Muscle of arm (tissue), 12 donors: ENCODE results near the gene PIK3C2A. TPM values are rescaled to one million over a fixed set of nuclear protein-coding genes. Genes with fewer than 3 reads are reported as not detected.

Experiments
- DNase-seq: peaks from one replicate; pipeline ENCODE4 v3.0.0-alpha.2; 2013
- polyA plus RNA-seq, 12 donors: library from polyadenylated mRNA; unstranded; fragments of 120-200 nt; gene quantifications; one replicate each; pipeline ENCODE4 v1.2.1, GENCODE V29; 2013; ENCODE audit not compliant: insufficient read length in 12 of 12

Gene PIK3C2A
- polyA plus RNA-seq, 12 donors: 17.7 to 39.0 (median 21.8) TPM; not detected in 1

DNA sequence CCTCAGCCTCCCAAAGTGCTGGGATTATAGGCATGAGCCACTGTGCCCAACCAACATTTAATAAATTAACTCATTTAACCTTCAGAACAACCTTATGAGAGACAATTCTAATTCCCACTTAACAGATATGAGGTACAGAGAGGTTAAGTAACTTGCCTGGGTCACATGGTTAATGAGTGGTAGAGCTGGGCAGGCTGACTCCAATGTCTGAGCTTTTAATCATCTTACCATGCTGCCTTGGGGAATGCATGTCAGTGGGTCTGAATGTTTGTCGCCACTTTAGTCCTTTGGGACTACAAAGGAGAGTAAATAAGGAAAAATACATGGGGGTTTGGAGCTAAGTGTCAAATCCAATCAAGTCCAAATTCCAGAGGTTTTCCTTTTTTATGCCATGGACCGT is 11.2 kb upstream of the PIK3C2A start:
- no peak for DNase-seq

DNA sequence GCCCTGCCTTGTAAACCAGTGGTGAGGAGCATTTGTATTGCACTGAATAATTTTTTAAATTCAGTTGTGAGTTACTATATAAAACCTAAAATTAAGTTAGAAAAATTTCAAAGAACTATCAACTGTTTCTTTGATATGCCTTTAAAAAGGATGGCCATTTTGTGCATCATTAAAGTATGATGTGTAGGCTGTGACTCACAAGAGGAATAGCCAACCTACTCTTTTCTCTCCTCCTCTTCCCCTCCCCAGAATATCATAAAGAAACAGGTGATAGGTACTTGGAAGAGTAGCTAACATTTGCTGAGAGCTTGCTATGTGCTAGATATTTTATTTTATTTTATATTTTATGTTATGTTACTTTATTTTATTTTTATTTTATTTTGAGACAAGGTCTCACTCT is 10.6 kb upstream of the PIK3C2A start:
- DNase-seq: no peak

DNA sequence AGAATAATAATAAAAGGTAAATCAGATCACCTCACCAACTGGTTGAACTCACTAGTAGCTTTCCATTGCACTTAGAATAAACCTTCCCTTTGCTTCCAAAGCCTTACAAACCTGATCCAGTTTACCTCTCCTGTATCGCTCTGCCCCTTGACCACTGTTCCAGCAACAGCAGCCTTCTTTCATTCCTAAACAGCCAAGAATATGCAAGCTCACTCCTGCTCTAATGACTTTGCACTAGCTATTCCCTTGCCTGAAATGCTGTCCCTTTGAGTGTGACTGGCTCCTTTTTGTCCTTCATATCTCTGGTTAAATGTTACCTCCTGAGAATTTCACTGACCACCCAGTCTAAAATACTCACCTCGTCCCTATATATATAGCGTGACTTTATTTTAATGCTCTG is 9.6 kb upstream of the PIK3C2A start:
- DNase-seq: no peak

DNA sequence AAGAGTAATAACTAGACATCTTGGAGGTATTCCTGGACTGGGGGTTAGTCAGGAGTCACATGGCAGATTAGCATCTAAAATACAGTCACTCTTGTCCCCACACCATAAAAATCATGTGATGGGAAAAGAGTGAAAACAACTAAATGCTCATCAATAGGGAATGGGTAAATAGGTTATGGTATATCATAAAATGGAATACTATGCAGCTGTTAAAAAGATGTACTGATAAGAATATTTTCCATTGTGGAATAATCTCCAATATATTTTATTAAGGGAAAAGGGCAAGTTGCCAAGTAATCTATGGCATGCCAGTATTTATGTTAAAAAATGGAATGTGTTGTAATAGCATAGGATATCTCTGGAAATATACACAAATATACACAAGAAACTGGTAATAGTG is 6.6 kb upstream of the PIK3C2A start:
- no peak for DNase-seq

DNA sequence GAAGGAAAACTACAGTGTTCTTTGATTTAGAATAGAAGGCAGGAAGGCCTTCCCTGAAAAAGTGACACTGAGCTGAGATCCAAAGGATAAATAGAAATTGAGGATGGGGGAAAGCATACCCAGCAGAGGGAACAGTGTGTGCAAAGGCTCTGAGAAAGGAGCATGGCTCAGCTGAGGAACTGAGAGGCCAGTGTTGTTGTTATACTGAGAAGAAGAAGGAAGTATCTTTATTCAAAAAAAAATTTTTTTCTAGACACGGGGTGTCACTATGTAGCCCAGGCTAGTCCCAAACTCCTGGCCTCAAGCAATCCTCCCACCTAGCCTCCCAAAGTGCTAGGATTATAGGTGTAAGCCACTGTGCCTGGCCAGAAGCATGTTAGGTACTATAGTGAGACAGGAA is 3.5 kb upstream of the PIK3C2A start:
- DNase-seq: no peak

DNA sequence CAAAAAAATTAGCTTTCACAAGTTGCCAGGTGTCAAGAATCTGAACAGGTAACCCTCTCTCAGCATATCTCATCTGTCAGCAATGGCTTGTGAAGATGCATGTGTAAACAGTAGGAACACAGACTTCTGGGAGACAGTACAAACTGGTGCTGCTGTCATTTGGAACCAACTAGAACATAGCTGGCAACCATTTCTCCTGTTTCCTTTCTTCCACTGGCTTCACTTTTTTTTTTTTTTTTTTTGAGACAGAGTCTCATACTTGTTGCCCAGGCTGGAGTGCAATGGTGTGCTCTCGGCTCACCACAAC is 2.1 kb upstream of the PIK3C2A start:
- no peak for DNase-seq

DNA sequence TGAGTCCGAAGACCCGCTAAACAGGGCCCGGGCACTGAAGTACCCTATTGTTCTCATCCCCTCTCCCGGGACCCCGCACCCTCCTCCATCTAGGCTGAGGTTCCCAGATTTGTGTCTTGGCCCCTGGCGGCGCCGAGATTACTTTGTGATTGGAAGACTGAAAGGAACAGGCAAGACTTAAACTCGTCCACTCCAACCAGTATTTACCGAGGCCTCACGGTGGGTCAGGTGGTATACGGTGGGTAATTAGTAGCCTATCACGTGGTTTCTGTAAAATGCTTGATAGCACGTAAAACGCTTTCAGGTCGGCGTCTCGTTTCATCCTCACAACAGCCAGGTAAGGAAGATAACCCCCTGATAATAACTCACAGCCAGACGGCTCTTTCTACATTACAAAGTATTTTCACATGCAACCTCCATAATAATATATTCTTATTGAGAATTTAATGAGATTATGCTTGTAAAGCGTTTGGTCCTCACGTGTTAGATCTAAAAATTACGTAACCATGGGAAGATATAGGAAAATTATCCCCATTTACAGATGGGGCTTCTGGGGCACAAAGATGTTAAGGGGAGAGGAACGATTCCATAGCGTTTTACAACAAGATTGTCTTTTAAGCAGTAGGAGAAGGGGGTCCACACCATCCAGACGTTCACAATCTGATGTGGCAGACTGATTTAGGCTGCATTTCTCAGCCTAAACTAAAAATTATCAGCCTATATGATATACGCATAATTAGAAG is 642 bp upstream of the PIK3C2A start:
- no peak for DNase-seq

DNA sequence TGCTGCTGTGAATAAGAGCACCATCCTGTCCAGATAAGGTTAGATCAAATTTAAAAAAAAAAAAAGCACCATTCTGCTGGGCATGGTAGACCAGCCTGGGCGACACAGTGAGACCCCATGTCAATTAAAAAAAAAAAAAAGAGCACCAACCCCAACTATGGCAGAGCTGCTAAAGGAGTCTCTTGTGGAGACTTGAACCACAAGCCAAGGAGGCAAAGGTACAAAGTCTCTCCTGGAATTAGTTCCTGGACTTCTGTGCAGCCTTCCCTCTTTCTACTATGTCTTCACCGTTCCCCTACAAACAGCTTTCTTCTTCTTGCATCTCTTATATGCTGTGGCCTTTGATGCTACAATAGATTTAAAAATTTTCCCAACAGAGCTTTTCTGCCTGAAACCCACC is 1.3 kb downstream of the PIK3C2A start:
- no peak for DNase-seq

DNA sequence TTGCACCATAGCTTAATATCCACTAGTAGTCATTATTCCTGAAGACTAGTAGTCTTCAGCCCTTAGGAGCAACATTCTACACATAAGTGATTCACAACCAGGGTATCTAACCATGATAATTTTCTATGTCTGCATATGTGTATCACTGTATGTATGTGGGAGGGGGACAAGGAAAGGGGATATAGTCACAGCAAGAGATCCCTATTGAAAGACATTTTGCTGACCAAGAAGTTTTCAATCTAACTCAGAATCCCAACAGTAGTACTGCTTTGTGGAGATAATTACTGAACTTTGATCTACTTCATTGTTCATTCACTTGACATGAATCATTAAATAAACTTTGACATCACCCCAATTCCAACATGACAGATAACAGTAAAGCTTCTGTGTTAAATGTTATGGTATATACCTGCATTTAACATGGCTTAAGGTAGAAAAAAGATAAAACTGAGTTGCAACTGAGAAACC is 10.3 kb downstream of the PIK3C2A start:
- no peak for DNase-seq

DNA sequence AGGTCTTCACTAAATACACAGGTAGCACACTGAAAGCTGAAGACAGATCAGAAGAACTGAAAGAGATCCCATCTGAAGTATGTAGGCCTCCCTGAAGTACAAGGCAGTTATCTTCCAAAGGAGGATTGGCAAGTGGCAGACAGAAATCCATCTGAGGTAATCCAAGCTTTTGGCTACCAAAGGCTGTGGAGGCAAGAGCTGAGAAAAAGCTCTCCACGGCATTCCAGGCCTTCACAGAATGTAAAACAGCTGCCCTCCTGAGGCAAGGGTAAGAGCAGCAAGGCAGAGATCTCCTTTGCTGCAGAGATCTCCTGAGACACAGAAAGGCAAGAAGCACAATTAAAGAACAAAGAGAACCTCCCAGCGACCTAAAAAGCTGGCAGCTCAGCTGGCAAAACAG is 19.1 kb downstream of the PIK3C2A start:
- DNase-seq: no peak

DNA sequence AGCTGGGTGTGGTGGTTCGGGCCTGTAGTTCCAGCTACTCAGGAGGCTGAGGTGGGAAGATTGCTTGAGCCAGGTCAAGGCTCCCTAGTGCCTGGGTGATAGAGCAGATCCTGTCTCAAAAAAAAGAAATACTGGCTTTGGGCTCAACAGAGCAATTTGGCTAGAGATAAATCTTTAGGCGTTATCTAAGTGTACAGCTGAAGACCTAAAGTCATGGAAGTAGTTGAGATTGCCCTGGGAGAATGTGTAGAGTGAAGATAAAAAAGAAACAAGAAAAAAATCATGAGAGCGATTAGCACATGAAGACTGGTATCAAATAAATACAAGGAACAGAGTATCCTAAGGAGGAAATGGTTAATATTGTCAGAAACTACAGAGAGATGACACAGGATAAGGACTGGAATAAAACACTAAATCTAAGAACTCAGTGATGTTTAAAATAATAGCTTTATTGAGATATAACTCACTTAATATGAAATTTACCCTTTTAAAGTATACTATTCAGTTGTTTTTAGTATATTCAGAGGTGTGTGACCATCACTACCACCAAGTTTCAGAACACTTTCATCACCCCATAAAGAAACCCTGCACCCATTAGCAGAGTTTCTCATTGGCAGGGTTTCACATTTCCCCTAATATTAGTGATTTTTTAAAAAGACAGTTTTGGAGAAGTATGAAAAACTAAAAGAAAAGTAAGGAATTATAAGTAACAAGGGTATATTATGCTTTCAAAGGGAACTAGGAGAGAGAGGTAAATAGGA is 20.7 kb downstream of the PIK3C2A start:
- no peak for DNase-seq

DNA sequence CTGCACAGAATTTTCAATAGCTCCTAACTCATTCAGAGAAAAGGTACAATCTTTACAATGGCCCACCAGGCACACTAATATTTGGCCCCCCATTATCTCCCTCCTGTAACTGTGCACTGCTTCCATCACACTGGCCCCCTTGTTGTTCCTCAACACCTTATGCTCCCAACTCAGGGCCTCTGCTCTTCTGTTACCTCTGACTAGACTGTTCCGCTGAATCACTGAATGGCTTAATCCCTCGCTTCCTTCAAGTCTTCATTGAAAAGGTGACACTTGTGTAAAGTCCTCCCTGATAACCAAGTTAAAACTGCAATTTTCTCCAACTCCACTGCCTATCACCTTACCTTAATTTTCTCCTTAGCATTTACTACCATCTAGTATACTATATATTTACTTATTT is 21.8 kb downstream of the PIK3C2A start:
- DNase-seq: no peak

DNA sequence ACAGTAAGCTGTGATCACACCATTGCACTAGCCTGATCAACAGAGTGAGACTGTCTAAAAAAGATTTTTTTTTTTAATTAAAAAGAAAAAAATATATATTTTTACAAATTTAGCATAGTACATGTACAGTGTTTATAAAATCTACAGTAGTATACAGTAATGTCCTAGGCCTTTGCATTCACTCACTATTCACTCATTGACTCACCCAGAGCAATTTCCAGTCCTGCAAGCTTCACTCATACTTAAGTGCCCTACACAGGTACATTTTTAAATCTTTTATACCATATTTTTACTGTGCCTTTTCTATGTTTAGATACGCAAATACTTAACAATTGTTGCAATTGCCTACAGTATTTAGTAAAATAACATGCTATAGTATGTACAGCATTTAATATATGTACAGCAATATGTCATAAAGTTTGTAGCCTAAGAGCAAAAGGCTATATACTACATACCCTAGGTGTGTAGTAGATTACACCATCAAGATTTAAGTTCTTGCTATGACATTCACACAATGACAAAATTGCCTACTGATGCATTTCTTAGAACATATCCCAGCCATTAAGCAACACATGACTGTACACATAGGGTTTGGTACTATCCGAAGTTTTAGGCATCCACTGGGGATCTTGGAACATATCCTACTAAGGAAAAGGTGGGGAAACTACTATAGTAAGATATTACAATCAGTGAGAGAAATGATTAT is 22.8 kb downstream of the PIK3C2A start:
- no peak for DNase-seq

DNA sequence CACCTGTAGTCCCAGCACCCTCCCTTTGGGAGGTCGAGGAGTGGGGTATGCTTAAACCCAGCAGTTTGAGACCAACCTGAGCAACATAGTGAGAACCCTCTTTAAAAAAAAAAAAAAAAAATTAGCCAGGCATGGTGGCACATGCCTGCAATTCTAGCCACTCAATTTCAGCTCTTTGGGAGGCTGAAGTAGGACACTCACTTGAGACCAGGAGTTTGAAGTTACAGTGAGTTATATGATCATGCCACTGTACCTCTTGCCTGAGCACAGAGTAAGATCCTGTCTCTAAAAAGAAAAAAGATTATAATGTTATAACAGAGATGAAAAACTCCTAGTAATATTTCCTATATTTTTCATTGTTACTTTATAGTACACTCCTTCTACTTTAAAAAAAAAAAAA is 23.9 kb downstream of the PIK3C2A start:
- DNase-seq: no peak

DNA sequence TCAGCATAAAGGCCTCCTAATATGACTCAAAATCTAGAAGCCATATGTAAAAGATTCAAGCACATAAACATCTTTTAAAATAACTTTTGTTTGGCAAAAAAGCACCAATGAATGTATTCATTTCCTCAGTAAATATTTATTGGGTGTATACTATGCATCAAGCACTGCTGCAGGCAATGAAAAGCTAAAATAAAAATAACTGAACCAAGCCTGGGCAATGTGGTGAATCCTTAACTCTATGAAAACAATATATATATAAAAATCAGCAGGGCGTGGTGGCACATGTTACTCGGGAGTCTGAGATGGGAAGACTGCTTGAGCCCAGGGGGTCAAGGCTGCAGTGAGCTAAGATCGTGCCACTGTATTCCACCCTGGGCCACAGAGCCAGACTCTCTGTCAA is 27.8 kb downstream of the PIK3C2A start:
- DNase-seq: no peak

DNA sequence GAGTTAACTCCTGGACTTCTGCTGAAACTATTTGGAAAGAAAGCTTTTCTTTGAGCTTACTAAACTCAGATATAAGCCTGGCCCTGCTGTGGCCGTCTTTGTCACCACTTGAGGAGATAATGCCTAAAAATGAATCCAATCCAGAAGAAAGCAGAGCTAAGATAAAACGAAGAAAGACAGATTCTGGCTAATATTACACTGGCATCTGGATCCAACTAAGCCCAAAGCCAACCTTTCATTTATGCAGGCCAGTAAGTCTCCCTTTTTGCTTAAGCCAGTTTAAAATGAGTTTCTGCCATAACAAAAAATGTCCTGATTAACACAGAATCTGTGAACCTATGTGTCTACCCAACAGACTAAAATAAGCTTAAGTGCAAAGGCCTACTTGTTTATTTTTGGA is 34.5 kb downstream of the PIK3C2A start:
- DNase-seq: no peak

DNA sequence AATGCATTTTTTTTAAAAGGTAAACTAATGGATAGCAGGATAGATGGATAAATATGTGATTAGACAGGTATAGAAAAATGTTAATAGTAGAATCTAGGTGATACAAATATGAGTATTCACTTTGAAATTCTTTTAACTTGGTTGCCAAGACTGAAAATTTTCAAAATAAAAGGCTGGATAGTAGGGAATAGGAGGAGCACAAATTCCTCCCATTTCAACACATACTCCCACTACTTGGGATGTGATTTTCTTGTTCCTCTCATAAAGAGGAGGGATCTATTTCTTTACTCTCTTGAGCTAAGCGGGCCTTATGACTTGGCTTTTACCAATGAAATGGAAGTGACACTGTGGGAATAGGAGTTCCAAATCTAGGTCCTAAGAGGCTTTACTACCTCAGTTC is 35.9 kb downstream of the PIK3C2A start:
- DNase-seq: no peak

DNA sequence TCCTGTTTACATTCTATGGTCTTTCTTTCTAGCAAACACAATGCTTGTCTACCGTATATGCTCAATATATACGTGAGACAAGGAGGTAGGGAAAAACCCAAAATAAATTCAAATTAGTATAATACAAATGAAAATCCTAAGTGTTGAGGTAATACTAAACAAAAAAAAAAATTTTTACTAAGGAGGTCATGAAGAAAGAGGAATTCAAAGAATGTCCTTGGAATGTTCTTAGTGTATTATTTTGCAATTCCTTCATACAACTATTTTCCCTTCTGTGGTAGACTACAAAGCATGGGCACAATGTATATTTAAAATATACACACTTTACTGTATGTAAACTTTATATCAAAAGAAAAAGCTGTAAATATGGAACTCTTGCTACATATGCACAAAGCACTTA is 36.4 kb downstream of the PIK3C2A start:
- DNase-seq: no peak

DNA sequence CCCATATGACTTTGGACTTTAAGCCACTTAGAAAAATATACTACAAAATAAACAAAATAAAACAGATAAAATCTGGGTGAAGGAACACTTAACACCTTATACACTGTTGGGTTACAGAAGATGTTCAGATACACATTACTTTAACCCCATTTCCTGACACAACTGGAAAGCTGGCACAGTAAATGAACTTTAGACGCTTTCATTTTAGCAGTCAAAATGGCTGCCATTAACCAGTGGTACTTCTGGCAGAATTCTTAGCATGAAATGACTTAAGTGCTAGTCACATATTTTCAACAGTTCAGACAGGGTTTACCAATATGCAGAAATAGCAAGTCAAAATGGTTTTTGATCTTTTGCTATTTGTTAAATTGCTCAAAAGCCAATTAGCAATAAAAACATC is 37.9 kb downstream of the PIK3C2A start:
- no peak for DNase-seq

DNA sequence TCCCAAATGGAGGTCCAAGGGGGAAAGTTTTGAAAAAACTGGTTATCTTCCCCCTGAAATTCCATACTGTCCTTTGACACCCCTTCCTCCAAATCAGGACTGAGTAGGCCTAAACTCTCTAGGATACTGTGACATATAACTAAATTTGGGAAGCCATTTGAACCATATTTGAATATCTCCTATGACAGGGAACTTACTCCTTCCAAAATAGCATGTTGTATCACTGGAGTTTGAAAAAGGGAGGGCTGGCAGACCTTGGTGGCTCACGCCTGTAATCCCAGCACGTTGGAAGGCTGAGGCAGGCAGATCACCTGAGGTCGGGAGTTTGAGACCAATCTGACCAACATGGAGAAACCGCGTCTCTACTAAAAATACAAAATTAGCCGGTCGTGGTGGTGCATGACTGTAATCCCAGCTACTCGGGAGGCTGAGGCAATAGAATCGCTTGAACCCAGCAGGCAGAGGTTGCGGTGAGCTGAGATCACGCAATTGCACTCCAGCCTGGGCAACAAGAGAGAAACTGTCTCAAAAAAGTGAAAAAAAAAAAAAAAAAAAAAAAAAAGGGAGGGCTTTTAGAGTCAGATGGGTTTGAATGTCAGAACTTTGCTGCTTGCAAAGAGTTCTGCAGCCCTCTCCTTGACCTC is 42.4 kb downstream of the PIK3C2A start:
- DNase-seq: no peak

DNA sequence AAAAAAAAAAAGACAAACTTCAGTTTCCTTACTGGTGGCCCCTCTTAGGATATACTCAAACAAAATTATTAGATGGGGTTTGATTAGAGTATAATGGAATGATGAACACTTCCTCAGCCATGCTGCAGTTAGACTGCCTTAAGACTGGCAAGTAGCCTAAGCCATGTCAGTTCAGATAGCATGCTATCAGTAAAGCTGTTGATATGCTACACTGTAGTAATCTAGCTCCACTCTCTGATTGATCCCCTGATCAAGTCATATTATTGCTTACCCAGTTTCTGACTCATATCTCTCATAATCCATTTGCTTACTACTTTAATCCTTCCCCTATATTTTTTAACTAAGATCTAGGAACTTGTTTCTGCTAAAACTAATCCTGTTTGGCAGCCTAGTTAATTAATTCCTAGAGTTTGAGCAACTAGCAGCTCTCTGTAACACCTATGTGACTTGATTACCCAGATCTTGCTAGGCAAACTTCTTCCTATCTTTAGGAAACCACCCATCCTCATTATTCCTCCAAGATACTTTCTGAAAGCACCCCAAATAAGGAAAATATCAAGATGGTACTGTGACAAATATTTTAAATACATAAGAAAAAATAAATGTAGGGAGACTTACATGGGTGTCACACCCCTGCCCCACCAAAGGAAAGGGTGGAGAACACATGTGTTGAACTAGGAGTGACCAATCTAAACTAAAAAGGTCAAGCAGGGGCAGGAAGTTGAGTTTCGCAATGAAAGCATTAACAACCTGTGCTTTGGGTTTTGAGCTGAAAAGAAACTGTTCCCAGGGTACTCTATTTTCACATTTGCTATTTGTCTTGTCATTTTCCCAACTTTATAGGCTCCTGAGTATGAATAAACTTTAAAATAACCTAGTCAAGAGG is 43.2 kb downstream of the PIK3C2A start:
- no peak for DNase-seq

DNA sequence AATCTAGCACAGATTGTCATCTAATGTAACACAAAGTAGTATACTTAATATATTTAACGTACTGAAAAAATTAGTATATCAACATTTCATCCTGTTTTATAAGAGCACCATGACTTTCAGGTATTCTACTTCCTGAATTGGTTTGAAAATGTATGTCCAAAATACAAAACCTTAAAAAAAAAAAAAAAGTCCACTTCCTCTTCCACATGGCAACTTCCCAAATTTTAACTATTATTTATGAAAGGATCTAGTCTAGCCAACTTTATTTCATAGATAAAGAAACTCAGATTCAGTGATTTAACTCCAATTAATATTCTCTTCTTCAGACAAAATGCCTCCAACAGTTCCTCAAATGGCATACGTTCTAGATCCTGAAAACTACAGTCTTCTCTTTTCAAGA is 44.0 kb downstream of the PIK3C2A start:
- no peak for DNase-seq
